Chondrocyte (in vitro differentiated cells): ENCODE data around the gene ARVCF. TPM values are rescaled to one million over a fixed set of nuclear protein-coding genes. Genes with fewer than 3 reads are reported as not detected.
"Not testable (repeated sequence)": the region's sequence is repeated elsewhere in the genome, so short reads cannot be mapped to it uniquely, and the experiment has no call there.

Source experiments
- DNase-seq: peaks from one replicate; pipeline ENCODE4 v3.0.0; 2021; ENCODE audit warnings: mixed read lengths, low spot score
- H3K27ac Mint-ChIP-seq: one replicate; pipeline ENCODE4 v1.8.0; 2021; ENCODE audit warnings: mild to moderate bottlenecking, moderate library complexity, mixed read lengths; ENCODE audit not compliant: unreplicated experiment
- H3K27me3 Mint-ChIP-seq: 2 replicates; pipeline ENCODE4 v1.8.0; 2021; ENCODE audit warnings: low read depth, mixed read lengths
- H3K36me3 Mint-ChIP-seq: 2 replicates; pipeline ENCODE4 v1.8.0; 2021; ENCODE audit warnings: low read depth, mixed read lengths
- H3K4me1 Mint-ChIP-seq: 2 replicates; pipeline ENCODE4 v1.8.0; 2021; ENCODE audit warnings: low read depth, mild to moderate bottlenecking, mixed read lengths
- H3K4me3 Mint-ChIP-seq: one replicate; pipeline ENCODE4 v1.8.0; 2021; ENCODE audit warnings: mild to moderate bottlenecking, moderate library complexity, mixed read lengths; ENCODE audit not compliant: unreplicated experiment
- H3K9me3 Mint-ChIP-seq: 2 replicates; pipeline ENCODE4 v1.8.0; 2021; ENCODE audit warnings: low read depth, mixed read lengths
- CTCF ChIP-seq: fragments of 200-600 bp; sonication (generic); IDR thresholded peaks from 2 replicates; pipeline ENCODE4 v1.5.0; 2021; ENCODE audit warnings: antibody characterized with exemption, mild to moderate bottlenecking, moderate library complexity
- total RNA-seq: library from RNA; stranded (reverse); gene quantifications from 3 replicates; pipeline ENCODE4 v1.2.1, GENCODE V29; 2021

The ARVCF gene
- total RNA-seq, 1 donor from 2014 or later = 24.2 TPM

GRCh38 chr22:19930551-19931486, 85.8 kb downstream of the ARVCF start:
- Mint-ChIP-seq H3K4me1 (no peaks in the 10 kb centered on the region), H3K27ac (no peak overlapping the region), H3K27me3 (no peaks in the 10 kb centered on the region), H3K9me3 (peaks cover 7% of the 10 kb centered on the region), H3K4me3 (no peak overlapping the region), H3K36me3 (peaks cover 6% of the 10 kb centered on the region)
- DNase-seq = peak; percentile 63
- no peak for TF ChIP-seq CTCF

- Mint-ChIP-seq H3K27me3 (no peaks in the 10 kb centered on the region), H3K9me3 (no peaks in the 10 kb centered on the region), H3K27ac (no peak overlapping the region), H3K4me1 (no peaks in the 10 kb centered on the region), H3K4me3 (no peak overlapping the region), H3K36me3 (no peaks in the 10 kb centered on the region)
- no peak for TF ChIP-seq CTCF
- DNase-seq = peak; percentile 65
Measured at GRCh38 chr22:19929586-19930550, 86.8 kb downstream of the ARVCF start.

- Mint-ChIP-seq H3K4me3 (no peak overlapping the region), H3K36me3 (no peaks in the 10 kb centered on the region), H3K27me3 (no peaks in the 10 kb centered on the region), H3K27ac (peak overlapping the region; percentile 14), H3K4me1 (no peaks in the 10 kb centered on the region), H3K9me3 (no peaks in the 10 kb centered on the region)
- no peak for TF ChIP-seq CTCF
- peak; percentile 13 for DNase-seq
Measured at GRCh38 chr22:19928207-19928606, 88.4 kb downstream of the ARVCF start.

GRCh38 chr22:19927696-19928095, 88.9 kb downstream of the ARVCF start:
- H3K27ac Mint-ChIP-seq = no peak overlapping the region
- no peak for TF ChIP-seq CTCF
- H3K4me1 Mint-ChIP-seq = no peaks in the 10 kb centered on the region
- H3K4me3 Mint-ChIP-seq = no peak overlapping the region
- no peaks in the 10 kb centered on the region for H3K36me3 Mint-ChIP-seq
- no peaks in the 10 kb centered on the region for H3K27me3 Mint-ChIP-seq
- H3K9me3 Mint-ChIP-seq = no peaks in the 10 kb centered on the region
- DNase-seq = peak; percentile 13

GRCh38 chr22:19926028-19926427, 90.6 kb downstream of the ARVCF start:
- H3K9me3 Mint-ChIP-seq, H3K27ac Mint-ChIP-seq, H3K27me3 Mint-ChIP-seq, H3K4me3 Mint-ChIP-seq, H3K4me1 Mint-ChIP-seq, H3K36me3 Mint-ChIP-seq: not testable (repeated sequence)
- DNase-seq = peak; percentile 24
